Renal cortex interstitium (tissue), 11 donors: ENCODE measurements around the gene MAGI2. TPM values are rescaled to one million over a fixed set of nuclear protein-coding genes. Genes with fewer than 3 reads are reported as not detected.
"Not testable (repeated sequence)": the region's sequence is repeated elsewhere in the genome, so short reads cannot be mapped to it uniquely, and the experiment has no call there.

ENCODE experiments used
- DNase-seq, 11 donors: peaks; one replicate each; pipeline ENCODE4 v3.0.0-alpha.2; 2013; ENCODE audit warnings: low read depth in 9 of 11, low spot score in 4 of 11; ENCODE audit errors: extremely low read depth in 1 of 11
- polyA plus RNA-seq, 3 donors: library from polyadenylated mRNA; unstranded; fragments of 120-200 nt; gene quantifications; one replicate each; pipeline ENCODE4 v1.2.1, GENCODE V29; 2013; ENCODE audit not compliant: insufficient read length in 3 of 3

Gene MAGI2
- polyA plus RNA-seq, 3 donors, result 32.0 to 34.5 (median 33.9) TPM

DNA sequence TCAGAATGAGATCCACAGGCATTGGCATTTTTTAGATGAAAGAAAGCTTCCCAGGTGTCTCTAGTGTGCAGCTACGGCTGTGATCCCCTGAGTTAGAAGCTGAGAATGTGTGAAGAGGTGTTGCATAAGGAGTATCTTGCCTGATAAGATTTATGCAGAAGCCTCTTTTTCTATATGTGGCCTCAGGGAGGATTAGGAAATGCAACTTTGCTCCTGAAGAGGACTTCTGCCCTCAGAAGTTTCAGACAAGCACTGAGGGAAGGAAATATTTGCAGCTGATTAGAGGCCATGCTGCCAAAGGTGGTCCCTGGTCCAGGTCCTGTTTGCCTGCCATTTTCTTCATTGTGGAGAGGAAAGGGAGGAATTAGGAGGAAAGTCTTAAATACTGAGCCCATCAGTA, 1103.1 kb downstream of the MAGI2 start:
- DNase-seq, result no peak

DNA sequence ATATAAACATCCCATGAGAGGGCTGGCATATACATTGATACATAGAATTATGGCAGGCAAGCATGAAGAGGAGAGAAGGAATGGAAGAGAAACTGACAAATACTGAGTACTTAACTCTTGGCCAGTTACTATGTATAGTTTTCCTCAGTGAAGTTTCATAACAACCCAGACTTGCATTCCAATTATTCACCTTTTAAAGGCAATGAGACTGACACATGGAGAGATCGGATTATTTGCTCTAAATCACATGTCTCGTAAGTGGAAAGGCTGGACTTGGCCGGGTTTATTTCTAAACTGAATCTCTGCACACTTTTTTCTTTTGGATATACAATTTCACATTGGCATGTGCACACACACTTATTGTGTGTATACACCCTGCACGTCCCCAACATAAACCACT, 1106.6 kb downstream of the MAGI2 start:
- no peak for DNase-seq

DNA sequence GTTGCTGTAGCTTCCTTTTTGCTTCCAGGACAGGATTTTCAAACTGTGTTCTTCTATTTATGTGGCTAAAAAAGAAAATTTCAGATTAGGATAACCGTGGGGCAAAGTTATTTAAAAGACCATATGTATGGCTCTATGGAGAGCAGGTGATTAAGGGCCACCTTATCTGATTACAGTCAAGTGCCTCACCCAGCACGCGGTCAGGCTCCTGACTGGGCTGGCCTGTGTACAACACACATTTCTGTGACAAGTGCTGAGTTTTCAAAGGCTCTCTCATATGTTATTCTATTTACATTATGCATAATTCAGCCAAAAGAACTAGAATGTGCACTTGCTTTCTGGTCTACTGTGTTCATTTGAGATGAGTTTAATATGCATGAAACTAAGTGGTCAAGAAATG, 1107.5 kb downstream of the MAGI2 start:
- no peak for DNase-seq

- DNase-seq, result no peak
These were observed 1108.1 kb downstream of the MAGI2 start for GRCh38 chr7:78345293-78345911.

GRCh38 chr7:78334426-78334825, 1119.0 kb downstream of the MAGI2 start:
- DNase-seq, result no peak

DNA sequence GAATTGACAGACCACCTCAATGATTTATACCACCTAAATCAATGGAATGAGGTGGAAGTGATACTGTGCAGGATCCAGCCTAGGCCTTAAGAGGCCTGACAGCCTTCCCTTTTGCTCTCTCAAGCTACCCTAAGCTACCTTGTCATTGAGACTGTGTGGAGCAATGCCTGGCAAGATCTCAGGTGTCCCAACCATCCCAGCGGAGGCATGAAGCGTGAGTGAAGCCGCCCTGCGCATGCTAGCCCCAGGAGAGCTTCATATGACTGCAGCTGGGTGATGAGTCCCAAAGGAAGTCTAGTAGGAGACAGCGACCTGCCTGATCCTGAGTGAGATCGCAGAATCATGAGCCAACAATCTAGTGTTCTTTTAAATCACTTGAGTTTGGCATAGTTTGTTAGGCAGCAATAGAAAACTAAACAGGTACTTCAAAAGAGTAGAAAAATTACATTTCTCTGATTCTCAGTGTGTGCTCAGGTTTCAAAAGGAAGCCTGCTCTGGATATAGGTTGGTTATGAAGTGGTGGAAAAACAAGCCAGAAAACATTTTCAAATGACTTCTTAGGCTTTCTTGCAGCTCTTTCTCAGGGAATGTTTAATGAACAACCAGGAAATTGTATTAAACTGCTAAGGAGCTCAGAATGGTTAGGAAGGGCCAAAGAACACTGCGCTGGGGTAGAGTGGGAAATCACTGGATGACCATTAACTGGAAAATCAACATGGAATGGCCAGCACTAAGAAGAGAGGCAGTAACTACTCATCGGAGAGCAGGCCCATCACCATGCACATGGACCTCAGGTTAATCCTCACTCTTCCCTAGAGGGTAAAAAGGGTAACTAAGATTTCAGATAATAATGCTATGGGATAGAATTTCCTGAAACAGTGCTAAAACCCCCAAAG, 1119.7 kb downstream of the MAGI2 start:
- DNase-seq, result peak in 1 of 11 donors; percentile 4

DNA sequence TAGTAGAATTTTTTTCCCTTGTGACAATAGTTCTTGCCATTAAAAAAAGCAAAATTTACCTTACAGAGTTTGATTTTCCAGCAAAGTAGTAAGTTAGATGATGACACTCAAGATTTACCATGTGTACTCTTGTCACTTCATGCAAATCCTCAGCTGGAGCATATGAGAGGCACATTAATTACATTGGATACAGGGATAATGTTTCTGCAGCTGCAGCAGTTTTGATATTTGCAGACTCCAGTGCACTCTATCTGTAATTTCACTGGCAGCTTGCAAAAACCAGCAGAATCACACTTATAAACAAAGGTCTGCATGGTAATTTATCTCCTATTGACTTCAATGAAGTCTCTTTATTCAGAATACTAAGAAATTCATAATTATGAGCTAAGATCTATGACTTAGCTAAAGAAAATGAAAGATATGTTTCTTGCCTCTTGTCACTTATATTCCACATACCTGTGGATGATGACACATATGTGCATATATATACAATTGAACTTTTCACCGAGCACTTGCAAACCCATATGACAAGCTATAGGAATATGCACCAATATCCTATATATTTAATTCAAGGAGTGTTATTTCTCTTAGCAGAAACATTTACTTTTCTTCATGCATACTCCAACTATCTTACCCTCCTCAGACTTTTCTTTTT, 1124.3 kb downstream of the MAGI2 start:
- DNase-seq, result no peak

DNA sequence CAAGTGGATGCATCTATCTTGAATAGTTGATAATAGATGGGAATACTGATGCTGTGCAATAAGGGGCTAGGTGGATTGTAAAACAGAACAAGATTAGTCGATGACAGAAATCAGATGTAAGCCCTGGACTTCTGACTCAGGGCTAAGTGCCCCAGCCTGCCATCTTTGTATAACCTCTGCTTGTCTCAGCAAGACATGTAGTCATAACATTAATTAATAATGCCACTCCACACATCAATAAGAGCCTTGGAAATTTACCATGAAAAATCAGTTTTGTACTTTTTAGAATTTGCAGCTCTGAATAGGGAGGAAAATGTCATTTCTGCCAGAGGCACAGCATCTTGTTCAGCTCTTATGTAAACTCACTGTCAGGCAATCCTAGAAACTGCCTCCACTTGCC, 1125.7 kb downstream of the MAGI2 start:
- no peak for DNase-seq

DNA sequence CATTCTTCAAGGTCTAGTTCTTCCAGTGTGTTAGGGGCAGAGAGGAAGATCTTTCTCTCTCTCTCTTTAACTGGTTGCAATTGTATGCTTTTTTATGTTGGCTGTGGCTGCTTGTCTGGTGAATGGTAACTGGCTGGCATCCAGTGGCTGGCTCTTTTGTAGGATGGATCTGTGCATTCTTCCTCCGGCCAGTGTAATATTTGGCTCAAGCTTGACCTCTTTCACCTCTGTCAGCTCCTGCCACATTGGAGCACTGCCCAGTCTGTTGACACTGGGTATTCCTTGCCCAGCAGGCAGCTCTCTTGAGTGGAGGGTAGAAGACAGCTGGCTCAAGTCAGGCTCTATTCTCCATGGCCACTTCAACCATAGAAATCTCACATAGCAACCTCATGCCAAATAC, 1126.6 kb downstream of the MAGI2 start:
- DNase-seq, result no peak

- no peak for DNase-seq
These were observed 1127.3 kb downstream of the MAGI2 start for GRCh38 chr7:78326189-78326588.

GRCh38 chr7:78323118-78323517, 1130.3 kb downstream of the MAGI2 start:
- DNase-seq, result no peak

GRCh38 chr7:78322231-78322630, 1131.2 kb downstream of the MAGI2 start:
- not testable (repeated sequence) for DNase-seq

GRCh38 chr7:78317371-78317770, 1136.1 kb downstream of the MAGI2 start:
- DNase-seq, result no peak

GRCh38 chr7:78316110-78316509, 1137.4 kb downstream of the MAGI2 start:
- no peak for DNase-seq

GRCh38 chr7:78315119-78315518, 1138.3 kb downstream of the MAGI2 start:
- DNase-seq, result no peak

DNA sequence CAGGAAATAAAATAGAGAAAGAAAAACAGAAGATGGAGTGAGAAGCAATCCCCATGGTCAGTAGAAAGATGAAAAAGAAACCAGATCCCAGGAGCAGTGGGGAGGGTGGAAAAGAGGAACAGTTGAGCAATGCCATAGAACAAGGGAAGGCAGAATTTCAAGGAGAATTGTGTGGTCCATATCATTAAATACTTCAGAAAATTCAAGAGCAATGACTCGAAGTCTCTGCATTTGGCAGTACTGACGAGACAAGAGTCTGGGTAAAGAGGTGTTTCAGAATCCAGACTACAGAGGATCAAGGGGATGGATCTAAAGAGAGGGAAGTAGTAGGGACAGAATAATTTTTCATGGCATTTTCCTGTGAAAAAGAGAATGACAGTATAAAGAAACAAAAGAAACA, 1142.3 kb downstream of the MAGI2 start:
- DNase-seq, result no peak

DNA sequence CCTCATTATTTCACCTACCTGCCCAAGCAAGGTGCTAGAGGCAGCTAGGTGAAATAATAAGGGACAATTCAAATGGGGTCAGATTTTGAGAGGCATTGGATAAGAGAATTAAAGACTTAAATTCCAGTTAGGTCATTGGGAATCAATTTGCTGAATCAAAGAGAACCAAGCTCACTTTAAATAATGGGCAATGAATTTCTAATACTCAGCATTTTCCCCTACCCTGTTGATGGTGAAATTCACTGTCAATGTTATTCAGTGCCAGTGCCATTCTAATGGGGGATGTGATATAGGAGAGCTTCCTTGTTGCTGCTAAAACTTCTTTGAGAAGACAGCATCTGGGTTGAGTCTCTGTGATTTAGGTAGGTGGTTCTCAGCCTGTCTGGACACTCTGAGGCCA, 1145.6 kb downstream of the MAGI2 start:
- no peak for DNase-seq

- no peak for DNase-seq
These were observed 1146.8 kb downstream of the MAGI2 start for GRCh38 chr7:78306634-78307033.

DNA sequence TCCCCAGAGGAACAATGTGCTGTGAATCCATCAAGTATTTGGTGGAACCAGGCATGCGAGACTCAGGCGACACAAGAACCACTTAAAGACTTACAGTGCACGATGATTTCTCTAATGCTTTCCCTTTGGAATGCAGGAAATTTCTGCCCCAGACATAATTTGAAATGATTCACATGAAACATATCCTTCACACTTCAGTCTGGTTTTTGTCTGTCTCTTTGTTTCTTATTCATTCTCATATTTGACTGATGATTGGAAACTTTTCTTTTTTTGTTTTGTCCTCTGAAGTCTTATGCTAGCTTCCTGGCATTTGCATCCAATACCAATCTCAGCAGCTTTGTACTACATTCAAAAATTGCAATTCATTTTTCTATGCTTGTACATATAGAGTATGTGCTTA, 1152.1 kb downstream of the MAGI2 start:
- DNase-seq, result no peak

DNA sequence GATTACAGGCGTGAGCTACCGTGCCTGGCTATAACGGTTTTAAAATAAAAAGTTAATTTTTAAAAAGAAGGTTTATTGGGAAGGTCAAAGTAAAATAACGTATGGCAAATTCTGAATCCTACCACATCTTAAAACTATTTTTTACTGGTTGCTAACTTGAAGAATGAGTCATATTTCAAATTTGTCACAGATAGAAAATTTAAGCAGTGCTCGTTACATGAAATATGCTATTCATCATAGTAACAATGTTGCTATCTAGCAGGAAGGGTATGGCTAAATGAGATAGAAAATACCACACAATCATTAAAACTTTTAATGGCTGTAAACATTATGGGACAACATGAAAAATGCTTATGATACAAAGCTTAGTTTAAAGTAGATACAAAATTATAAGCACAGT, 1154.4 kb downstream of the MAGI2 start:
- DNase-seq, result no peak
